Thoracic aorta (tissue), 2 donors: Measurements from ENCODE around the gene TTC39B. TPM values are rescaled to one million over a fixed set of nuclear protein-coding genes. Genes with fewer than 3 reads are reported as not detected.

Source experiments
- ATAC-seq: fragments of 150-250 bp; one replicate; pipeline ENCODE4 v1.8.0; 2017; ENCODE audit warnings: low read depth; ENCODE audit not compliant: insufficient number of reproducible peaks, low FRiP score
- DNase-seq: peaks from one replicate; pipeline ENCODE4 v3.0.0-alpha.2; 2020; ENCODE audit warnings: low spot score
- H3K27ac ChIP-seq, 2 donors: fragments of 200-600 bp; sonication (generic); 1 replicate in 1 of 2; 2 replicates in 1 of 2; pipeline ENCODE4 v1.5.1; 2016; ENCODE audit warnings: mild to moderate bottlenecking in 2 of 2, moderate library complexity in 2 of 2
- H3K27me3 ChIP-seq: fragments of 200-600 bp; sonication (generic); replicated peaks from 2 replicates; pipeline ENCODE4 v1.6.0; 2016; ENCODE audit warnings: mild to moderate bottlenecking; ENCODE audit not compliant: insufficient read depth
- H3K36me3 ChIP-seq: fragments of 200-600 bp; sonication (generic); one replicate; pipeline ENCODE4 v1.5.1; 2016
- H3K4me1 ChIP-seq, 2 donors: fragments of 200-600 bp; sonication (generic); 1 replicate in 1 of 2; 2 replicates in 1 of 2; pipeline versions ENCODE4 v1.5.1 to v1.6.0; 2016; ENCODE audit warnings: low read depth in 2 of 2, mild to moderate bottlenecking in 1 of 2; ENCODE audit not compliant: control insufficient read depth in 1 of 2
- H3K4me3 ChIP-seq: fragments of 200-600 bp; sonication (generic); 2 replicates; pipeline ENCODE4 v1.5.1; 2016; ENCODE audit warnings: mild to moderate bottlenecking
- H3K9me3 ChIP-seq: fragments of 200-600 bp; sonication (generic); 2 replicates; pipeline ENCODE4 v1.5.1; 2016
- CTCF ChIP-seq: fragments of 200-600 bp; sonication (generic); IDR thresholded peaks from one replicate; pipeline ENCODE4 v1.5.1; 2019; ENCODE audit warnings: antibody characterized with exemption
- total RNA-seq, 2 donors: library from RNA; depleted of rRNA; stranded (reverse); fragments of >200 nt; gene quantifications; one replicate each; pipeline versions ENCODE4 v1.1.0 to v1.2.3, GENCODE V29; 2016

The TTC39B gene
- total RNA-seq, 2 donors from 2014 or later, result 24.2 to 46.7 TPM

- H3K27me3 ChIP-seq, result no peaks in the 10 kb centered on the region
- H3K4me3 ChIP-seq, result no peak overlapping the region
- no peak overlapping the region for H3K27ac ChIP-seq
- H3K9me3 ChIP-seq, result no peaks in the 10 kb centered on the region
- H3K4me1 ChIP-seq, result peaks cover 0 to 21% of the 10 kb centered on the region in 2 donors
- DNase-seq (no peak), ATAC-seq (no peak)
- H3K36me3 ChIP-seq, result peaks cover 5% of the 10 kb centered on the region
- no peak for TF ChIP-seq CTCF
Measured at GRCh38 chr9:15218994-15219393, 88.0 kb downstream of the TTC39B start.

GRCh38 chr9:15213249-15213648, 93.8 kb downstream of the TTC39B start:
- TF ChIP-seq CTCF, result no peak
- no peak for ATAC-seq
- H3K27ac ChIP-seq, result peak overlapping the region in 1 of 2 donors; percentile 78

GRCh38 chr9:15211815-15212495, 95.1 kb downstream of the TTC39B start:
- Histone ChIP-seq H3K27me3 (no peaks in the 10 kb centered on the region), H3K4me1 (peaks cover 12 to 36% of the 10 kb centered on the region in 2 donors), H3K9me3 (no peaks in the 10 kb centered on the region), H3K4me3 (no peak overlapping the region), H3K36me3 (no peaks in the 10 kb centered on the region), H3K27ac (peak overlapping the region; percentile 77 to 78)
- TF ChIP-seq CTCF, result no peak
- ATAC-seq (no peak), DNase-seq (no peak)

More at GRCh38 chr9:15213249-15213648, 93.8 kb downstream of the TTC39B start:
- Histone ChIP-seq H3K9me3 (no peaks in the 10 kb centered on the region), H3K4me3 (no peak overlapping the region), H3K36me3 (no peaks in the 10 kb centered on the region), H3K27me3 (no peaks in the 10 kb centered on the region), H3K4me1 (peaks cover 12 to 36% of the 10 kb centered on the region in 2 donors)
- no peak for DNase-seq

GRCh38 chr9:15211160-15211814, 95.7 kb downstream of the TTC39B start:
- Histone ChIP-seq H3K9me3 (no peaks in the 10 kb centered on the region), H3K27me3 (no peaks in the 10 kb centered on the region), H3K4me1 (peaks cover 12 to 36% of the 10 kb centered on the region in 2 donors), H3K27ac (peak overlapping the region; percentile 77 to 78), H3K36me3 (no peaks in the 10 kb centered on the region), H3K4me3 (peak overlapping the region; percentile 18)
- peak; percentile 86 for TF ChIP-seq CTCF
- ATAC-seq (no peak), DNase-seq (no peak)

GRCh38 chr9:15206903-15207696, 99.9 kb downstream of the TTC39B start:
- H3K27ac ChIP-seq, result no peak overlapping the region
- no peaks in the 10 kb centered on the region for H3K27me3 ChIP-seq
- H3K4me1 ChIP-seq, result peaks cover 12 to 34% of the 10 kb centered on the region in 2 donors
- H3K4me3 ChIP-seq, result no peak overlapping the region
- no peaks in the 10 kb centered on the region for H3K36me3 ChIP-seq
- DNase-seq (no peak), ATAC-seq (no peak)
- TF ChIP-seq CTCF, result no peak
- H3K9me3 ChIP-seq, result no peaks in the 10 kb centered on the region
